ENCODE results near the gene CRADD. TPM values are rescaled to one million over a fixed set of nuclear protein-coding genes. Genes with fewer than 3 reads are reported as not detected.

CRADD gene
- total RNA-seq, 1 experiment from 2014 or later = 18.3 TPM

DNA sequence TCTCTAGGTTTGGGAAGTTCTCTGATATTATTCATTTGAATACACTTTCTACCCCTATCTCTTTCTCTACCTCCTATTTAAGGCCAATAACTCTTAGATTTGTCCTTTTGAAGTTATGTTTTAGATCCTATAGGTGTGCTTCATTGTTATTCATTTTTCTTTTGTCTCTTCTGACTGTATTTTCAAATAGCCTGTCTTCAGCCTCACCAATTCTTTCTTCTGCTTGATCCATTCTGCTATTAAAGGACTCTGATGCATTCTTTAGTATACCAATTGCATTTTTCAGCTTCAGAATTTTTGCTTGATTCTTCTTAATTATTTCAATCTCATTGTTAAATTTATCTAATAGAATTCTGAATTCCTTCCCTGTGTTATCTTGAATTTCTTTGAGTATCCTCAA lies 199.2 kb downstream of the CRADD start:
- Histone ChIP-seq H3K79me2 (ENCODE audit: low read length) (no peaks in the 10 kb centered on the region), H3K9ac (ENCODE audit: low read length) (no peak overlapping the region), H4K20me1 (ENCODE audit: insufficient read depth, low read depth, low read length) (no peaks in the 10 kb centered on the region), H3K36me3 (ENCODE audit: insufficient read depth, low read length) (no peaks in the 10 kb centered on the region), H3K4me1 (ENCODE audit: low read length) (no peaks in the 10 kb centered on the region), H2AFZ (ENCODE audit: low read length) (no peak overlapping the region), H3K4me3 (ENCODE audit: low read length) (no peak overlapping the region), H3K27me3 (ENCODE audit: low read length) (no peaks in the 10 kb centered on the region), H3K9me2 (replicated peaks; ENCODE audit: insufficient read depth, low read length) (no peaks in the 10 kb centered on the region), H3K4me2 (ENCODE audit: low read depth, low read length, poor library complexity, severe bottlenecking) (no peak overlapping the region), H3K27ac (ENCODE audit: low read length) (no peak overlapping the region), H3K9me3 (ENCODE audit: low read length) (peaks cover 23% of the 10 kb centered on the region)
- DNase-seq = no peak

DNA sequence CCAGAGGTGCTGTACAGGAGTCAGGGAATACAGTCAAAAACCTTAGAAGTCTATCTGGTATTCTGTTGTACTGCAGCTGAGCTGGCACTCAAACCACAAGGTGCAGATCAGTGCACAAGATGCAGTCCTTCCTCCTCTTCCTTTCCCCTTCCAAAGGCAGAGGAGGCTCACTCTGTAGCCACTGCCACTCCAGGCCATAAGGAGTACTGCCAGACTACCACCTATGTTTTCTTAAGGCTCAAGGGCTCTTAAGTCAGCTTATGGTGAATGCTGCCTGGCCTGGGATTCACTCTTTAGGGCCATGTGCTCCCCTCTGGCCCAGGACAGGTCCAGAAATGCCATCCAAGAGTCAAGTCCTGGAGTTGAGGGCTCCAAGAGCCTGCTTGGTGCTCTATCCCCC lies 200.3 kb downstream of the CRADD start:
- Histone ChIP-seq H3K4me1 (ENCODE audit: low read length) (no peaks in the 10 kb centered on the region), H4K20me1 (ENCODE audit: insufficient read depth, low read depth, low read length) (no peaks in the 10 kb centered on the region), H3K9me2 (replicated peaks; ENCODE audit: insufficient read depth, low read length) (no peaks in the 10 kb centered on the region), H3K4me2 (ENCODE audit: low read depth, low read length, poor library complexity, severe bottlenecking) (no peak overlapping the region), H3K79me2 (ENCODE audit: low read length) (no peaks in the 10 kb centered on the region), H3K9me3 (ENCODE audit: low read length) (peaks cover 17% of the 10 kb centered on the region), H2AFZ (ENCODE audit: low read length) (no peak overlapping the region), H3K36me3 (ENCODE audit: insufficient read depth, low read length) (no peaks in the 10 kb centered on the region), H3K9ac (ENCODE audit: low read length) (no peak overlapping the region), H3K27ac (ENCODE audit: low read length) (no peak overlapping the region), H3K27me3 (ENCODE audit: low read length) (no peaks in the 10 kb centered on the region), H3K4me3 (ENCODE audit: low read length) (no peak overlapping the region)
- DNase-seq = no peak

GRCh38 chr12:93879476-93880421 lies 202.6 kb downstream of the CRADD start:
- Histone ChIP-seq H3K27ac (ENCODE audit: low read length) (no peak overlapping the region), H4K20me1 (ENCODE audit: insufficient read depth, low read depth, low read length) (no peaks in the 10 kb centered on the region), H3K9ac (ENCODE audit: low read length) (no peak overlapping the region), H3K4me2 (ENCODE audit: low read depth, low read length, poor library complexity, severe bottlenecking) (no peak overlapping the region), H3K79me2 (ENCODE audit: low read length) (no peaks in the 10 kb centered on the region), H3K4me1 (ENCODE audit: low read length) (no peaks in the 10 kb centered on the region), H3K4me3 (ENCODE audit: low read length) (no peak overlapping the region), H3K27me3 (ENCODE audit: low read length) (no peaks in the 10 kb centered on the region), H3K9me2 (replicated peaks; ENCODE audit: insufficient read depth, low read length) (no peaks in the 10 kb centered on the region), H2AFZ (ENCODE audit: low read length) (no peak overlapping the region), H3K36me3 (ENCODE audit: insufficient read depth, low read length) (no peaks in the 10 kb centered on the region), H3K9me3 (ENCODE audit: low read length) (peaks cover 17% of the 10 kb centered on the region)
- DNase-seq = no peak

DNA sequence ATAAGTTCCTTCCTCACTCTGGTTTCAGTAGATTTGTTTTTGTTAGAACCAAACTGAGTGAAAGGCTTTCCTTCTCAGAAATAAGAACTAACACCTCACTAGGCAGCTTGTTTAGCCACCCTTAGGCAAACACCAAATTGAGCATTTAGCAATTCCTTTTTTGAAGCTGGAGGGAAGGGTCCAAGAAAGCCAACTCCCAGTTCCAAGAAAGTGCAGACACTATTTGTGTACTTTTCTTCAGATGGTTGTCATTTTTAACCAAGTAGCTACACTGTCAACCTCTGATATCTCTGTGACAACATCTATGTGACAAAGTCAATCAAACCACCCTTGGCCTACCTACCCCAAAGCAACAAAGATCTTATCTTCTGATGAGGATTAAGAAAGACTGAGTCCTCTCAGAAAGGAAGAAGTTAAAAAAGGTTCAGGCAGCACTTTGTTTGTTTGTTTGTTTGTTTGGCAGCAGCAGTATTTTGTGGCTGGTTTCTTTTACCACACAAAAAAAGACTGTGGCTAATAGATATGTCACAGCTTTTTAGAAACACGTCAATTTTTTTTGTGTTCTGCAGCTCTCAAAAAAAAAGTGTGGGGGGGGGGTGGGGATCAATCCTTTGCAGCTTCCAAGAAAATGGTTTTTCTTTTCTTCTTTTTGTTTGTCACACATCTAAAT lies 203.8 kb downstream of the CRADD start:
- no peak overlapping the region for H3K27ac ChIP-seq (ENCODE audit: low read length)
- no peaks in the 10 kb centered on the region for H4K20me1 ChIP-seq (ENCODE audit: insufficient read depth, low read depth, low read length)
- H3K4me3 ChIP-seq (ENCODE audit: low read length) = no peak overlapping the region
- no peak for DNase-seq
- no peak overlapping the region for H2AFZ ChIP-seq (ENCODE audit: low read length)
- H3K36me3 ChIP-seq (ENCODE audit: insufficient read depth, low read length) = no peaks in the 10 kb centered on the region
- peaks cover 11% of the 10 kb centered on the region for H3K9me3 ChIP-seq (ENCODE audit: low read length)
- no peaks in the 10 kb centered on the region for H3K79me2 ChIP-seq (ENCODE audit: low read length)
- H3K4me2 ChIP-seq (ENCODE audit: low read depth, low read length, poor library complexity, severe bottlenecking) = no peak overlapping the region
- H3K27me3 ChIP-seq (ENCODE audit: low read length) = no peaks in the 10 kb centered on the region
- H3K9ac ChIP-seq (ENCODE audit: low read length) = no peak overlapping the region
- no peaks in the 10 kb centered on the region for H3K9me2 ChIP-seq (replicated peaks; ENCODE audit: insufficient read depth, low read length)
- H3K4me1 ChIP-seq (ENCODE audit: low read length) = no peaks in the 10 kb centered on the region

DNA sequence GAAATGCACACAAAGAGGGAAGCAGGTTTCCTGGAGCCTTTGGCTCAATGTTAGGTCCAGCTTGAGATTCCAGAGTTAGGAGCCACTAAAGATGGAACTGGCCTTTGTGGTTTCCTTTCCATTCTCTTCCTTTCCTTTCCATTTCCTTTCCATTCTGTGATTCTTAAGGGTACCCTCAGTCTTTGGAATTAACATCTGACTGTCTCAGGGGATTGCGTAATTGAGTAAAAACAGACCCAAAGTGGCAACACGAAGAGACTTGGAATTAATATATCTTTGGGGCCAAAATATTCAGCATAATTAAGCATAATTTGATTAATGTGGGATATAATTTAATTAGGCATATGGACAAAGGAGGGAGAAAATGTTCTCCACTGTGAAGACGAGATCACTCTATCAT lies 205.6 kb downstream of the CRADD start:
- Histone ChIP-seq H3K4me1 (ENCODE audit: low read length) (no peaks in the 10 kb centered on the region), H2AFZ (ENCODE audit: low read length) (no peak overlapping the region)

DNA sequence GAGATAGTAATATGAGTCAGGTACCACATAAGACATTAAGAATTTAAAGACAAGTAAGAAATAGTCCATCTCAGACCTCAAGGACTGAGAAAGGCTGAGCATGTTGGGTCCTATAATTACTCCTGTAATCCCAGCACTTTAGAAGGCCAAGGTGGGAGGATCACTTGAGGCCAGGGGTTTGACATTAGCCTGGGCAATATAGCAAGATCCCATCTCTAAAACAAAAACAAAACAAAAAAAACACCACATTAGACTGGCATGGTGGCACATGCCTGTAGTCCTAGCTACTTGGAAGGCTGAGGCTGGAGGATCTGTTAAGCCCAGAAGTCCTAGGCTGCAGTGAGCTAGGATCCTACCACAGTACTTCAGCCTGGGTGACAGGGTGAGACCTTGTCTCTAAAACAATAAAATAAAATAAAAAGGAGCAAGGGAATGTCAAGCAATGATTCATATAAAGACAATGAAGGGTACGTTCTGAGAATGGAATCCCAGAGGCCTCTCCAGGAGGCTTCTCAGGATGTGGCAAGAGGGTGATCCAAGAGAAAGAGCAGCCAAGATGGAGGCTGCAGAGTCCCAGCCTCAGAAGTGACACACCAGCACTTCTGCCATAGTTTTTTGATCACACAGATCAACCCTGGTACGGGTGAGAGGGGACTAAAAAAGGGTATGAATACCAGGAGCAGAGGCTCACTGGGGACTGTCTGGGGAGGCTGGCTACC lies 206.4 kb downstream of the CRADD start:
- no peak overlapping the region for H3K27ac ChIP-seq (ENCODE audit: low read length)
- no peaks in the 10 kb centered on the region for H3K9me3 ChIP-seq (ENCODE audit: low read length)
- no peaks in the 10 kb centered on the region for H3K9me2 ChIP-seq (replicated peaks; ENCODE audit: insufficient read depth, low read length)
- no peaks in the 10 kb centered on the region for H3K27me3 ChIP-seq (ENCODE audit: low read length)
- no peak for DNase-seq
- H2AFZ ChIP-seq (ENCODE audit: low read length) = no peak overlapping the region
- H3K4me3 ChIP-seq (ENCODE audit: low read length) = no peak overlapping the region
- H3K4me1 ChIP-seq (ENCODE audit: low read length) = no peaks in the 10 kb centered on the region
- H4K20me1 ChIP-seq (ENCODE audit: insufficient read depth, low read depth, low read length) = no peaks in the 10 kb centered on the region
- no peak overlapping the region for H3K9ac ChIP-seq (ENCODE audit: low read length)
- H3K4me2 ChIP-seq (ENCODE audit: low read depth, low read length, poor library complexity, severe bottlenecking) = no peak overlapping the region
- no peaks in the 10 kb centered on the region for H3K36me3 ChIP-seq (ENCODE audit: insufficient read depth, low read length)
- no peaks in the 10 kb centered on the region for H3K79me2 ChIP-seq (ENCODE audit: low read length)

More for the DNA sequence above, 205.6 kb downstream of the CRADD start:
- no peaks in the 10 kb centered on the region for H3K9me3 ChIP-seq (ENCODE audit: low read length)
- H4K20me1 ChIP-seq (ENCODE audit: insufficient read depth, low read depth, low read length) = no peaks in the 10 kb centered on the region
- no peak overlapping the region for H3K4me3 ChIP-seq (ENCODE audit: low read length)
- H3K27me3 ChIP-seq (ENCODE audit: low read length) = no peaks in the 10 kb centered on the region
- no peaks in the 10 kb centered on the region for H3K9me2 ChIP-seq (replicated peaks; ENCODE audit: insufficient read depth, low read length)
- DNase-seq = no peak
- no peak overlapping the region for H3K27ac ChIP-seq (ENCODE audit: low read length)
- no peak overlapping the region for H3K4me2 ChIP-seq (ENCODE audit: low read depth, low read length, poor library complexity, severe bottlenecking)
- H3K9ac ChIP-seq (ENCODE audit: low read length) = no peak overlapping the region
- H3K79me2 ChIP-seq (ENCODE audit: low read length) = no peaks in the 10 kb centered on the region
- no peaks in the 10 kb centered on the region for H3K36me3 ChIP-seq (ENCODE audit: insufficient read depth, low read length)

- Histone ChIP-seq H3K9me2 (replicated peaks; ENCODE audit: insufficient read depth, low read length) (no peaks in the 10 kb centered on the region), H4K20me1 (ENCODE audit: insufficient read depth, low read depth, low read length) (no peaks in the 10 kb centered on the region), H3K9ac (ENCODE audit: low read length) (no peak overlapping the region), H3K27ac (ENCODE audit: low read length) (no peak overlapping the region), H3K4me3 (ENCODE audit: low read length) (no peak overlapping the region), H3K9me3 (ENCODE audit: low read length) (no peaks in the 10 kb centered on the region), H3K36me3 (ENCODE audit: insufficient read depth, low read length) (no peaks in the 10 kb centered on the region), H2AFZ (ENCODE audit: low read length) (no peak overlapping the region), H3K27me3 (ENCODE audit: low read length) (no peaks in the 10 kb centered on the region), H3K4me2 (ENCODE audit: low read depth, low read length, poor library complexity, severe bottlenecking) (no peak overlapping the region), H3K4me1 (ENCODE audit: low read length) (peaks cover 10% of the 10 kb centered on the region), H3K79me2 (ENCODE audit: low read length) (no peaks in the 10 kb centered on the region)
- DNase-seq = no peak
Observed at GRCh38 chr12:93884794-93885460, 207.8 kb downstream of the CRADD start.

Measured in Karpas-422 (cell line).